GM12875 (cell line): ENCODE data around the gene DAAM1.

Experiments used
- H3K4me3 ChIP-seq: one replicate; pipeline ENCODE4 v1.5.1; 2011; ENCODE audit warnings: low read depth, low read length, control low read depth
- CTCF ChIP-seq: IDR thresholded peaks from 2 replicates; pipeline ENCODE4 v1.5.1; 2011; ENCODE audit warnings: low read depth, mild to moderate bottlenecking, control low read depth, inconsistent platforms, low read length, moderate library complexity, borderline replicate concordance; ENCODE audit not compliant: insufficient read depth

DAAM1 gene

DNA sequence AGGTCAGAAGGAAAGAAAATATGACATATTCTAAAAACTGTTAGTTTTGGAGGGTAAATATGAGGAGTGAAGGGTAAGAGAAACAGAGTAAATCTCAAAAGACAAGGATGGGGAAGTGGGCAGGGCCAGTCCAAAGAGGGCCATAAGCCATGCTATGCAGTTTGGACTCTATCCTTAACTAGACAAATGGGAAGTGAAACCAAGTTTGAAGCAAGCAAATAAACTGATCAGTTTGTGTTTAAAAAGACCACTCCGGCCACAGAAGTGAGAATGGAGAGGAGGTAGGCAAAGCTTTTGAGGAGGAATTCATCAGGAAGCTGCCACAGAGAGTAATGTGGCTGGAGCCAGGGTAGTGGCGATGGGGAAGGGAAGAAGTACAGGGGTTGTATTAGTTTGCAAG is 37.5 kb upstream of the DAAM1 start:
- H3K4me3 ChIP-seq = no peak overlapping the region
- TF ChIP-seq CTCF = no peak

DNA sequence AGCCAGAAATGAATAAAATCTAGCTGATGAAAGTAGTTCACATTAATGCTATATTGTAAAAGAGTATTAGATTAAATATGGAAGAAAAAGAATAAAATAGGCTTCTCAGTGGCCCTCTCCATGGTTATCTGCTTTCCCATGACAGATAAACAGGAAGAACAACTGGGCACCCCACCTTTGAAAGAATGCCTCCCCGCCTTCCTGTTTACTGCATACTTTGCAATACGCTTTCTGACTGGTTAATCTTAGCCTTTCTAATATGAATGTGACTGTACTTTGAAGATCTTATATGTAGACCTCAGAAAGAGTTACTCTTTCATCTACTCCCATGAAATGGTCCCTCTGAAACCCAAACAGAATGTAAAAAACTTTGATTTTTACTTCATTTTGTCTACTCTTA is 34.1 kb upstream of the DAAM1 start:
- TF ChIP-seq CTCF = no peak
- no peak overlapping the region for H3K4me3 ChIP-seq

GRCh38 chr14:59155886-59156285 is 32.6 kb upstream of the DAAM1 start:
- TF ChIP-seq CTCF = no peak
- H3K4me3 ChIP-seq = no peak overlapping the region

DNA sequence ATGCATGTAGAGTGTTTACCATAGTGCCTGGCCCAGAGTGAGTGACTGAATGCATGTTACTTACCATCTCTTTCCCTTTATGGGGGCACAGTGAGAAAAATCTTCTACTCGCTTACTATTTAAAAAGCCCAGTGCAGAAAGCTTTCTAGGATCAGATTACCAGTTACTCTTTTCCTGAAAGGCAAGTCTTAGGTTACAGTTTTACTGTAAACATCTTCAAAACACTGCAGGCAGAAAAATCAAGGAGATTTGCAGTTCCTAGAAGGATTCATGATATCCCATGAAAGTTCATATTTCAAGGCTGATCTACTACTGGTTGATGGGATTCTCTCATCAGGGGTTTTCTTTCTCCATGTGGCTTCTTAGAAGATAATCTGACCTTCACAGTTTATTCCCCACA is 29.3 kb upstream of the DAAM1 start:
- no peak overlapping the region for H3K4me3 ChIP-seq

DNA sequence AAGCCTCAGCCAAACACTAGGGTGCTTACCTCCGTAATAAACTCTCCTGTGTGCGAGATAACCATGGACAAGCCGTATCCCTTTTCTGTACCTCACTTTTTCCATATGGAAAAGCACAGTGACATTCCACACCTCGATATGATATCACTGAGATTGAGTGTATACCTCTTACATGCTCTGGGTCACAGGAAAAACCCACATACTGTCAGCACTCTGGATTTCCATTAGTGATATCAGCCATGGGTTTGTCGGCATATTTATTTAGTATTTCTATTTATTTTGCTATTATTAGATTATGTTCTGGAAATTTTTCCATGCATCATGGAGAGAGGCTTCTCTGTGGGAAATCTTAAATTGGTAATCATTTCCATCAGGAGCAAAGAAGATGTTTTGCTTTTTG is 28.0 kb upstream of the DAAM1 start:
- no peak overlapping the region for H3K4me3 ChIP-seq
- no peak for TF ChIP-seq CTCF

More for the DNA sequence above, 29.3 kb upstream of the DAAM1 start:
- TF ChIP-seq CTCF = no peak

DNA sequence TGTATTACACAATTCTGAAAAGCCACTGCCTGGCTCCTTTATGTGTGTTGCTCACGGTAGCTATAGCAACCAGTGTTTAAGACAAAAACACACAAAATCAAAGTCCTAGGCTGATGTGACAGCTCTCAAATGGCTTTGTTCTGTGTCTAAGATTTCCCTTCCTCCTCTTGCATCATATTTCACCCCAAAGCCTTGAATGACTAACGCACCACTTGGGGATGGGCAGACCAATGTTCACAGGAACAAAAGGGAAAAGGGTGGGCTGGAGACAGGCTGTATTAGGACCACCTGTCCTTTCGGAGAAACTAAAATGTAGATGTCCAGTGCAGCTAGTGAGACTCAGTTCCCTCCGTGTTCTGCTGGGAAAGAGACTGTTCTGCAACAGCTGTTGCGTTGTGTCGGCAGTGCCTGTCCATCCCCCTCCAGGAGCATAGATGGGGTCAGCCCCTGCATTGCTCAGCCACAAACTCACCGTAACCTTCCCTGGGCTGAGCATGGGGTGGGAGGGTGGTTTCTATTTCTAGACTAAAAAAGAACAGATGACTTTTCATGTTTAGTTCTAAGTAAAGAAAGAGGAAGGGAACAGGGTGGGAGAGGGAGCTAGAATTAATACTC is 26.8 kb upstream of the DAAM1 start:
- no peak for TF ChIP-seq CTCF
- no peak overlapping the region for H3K4me3 ChIP-seq

DNA sequence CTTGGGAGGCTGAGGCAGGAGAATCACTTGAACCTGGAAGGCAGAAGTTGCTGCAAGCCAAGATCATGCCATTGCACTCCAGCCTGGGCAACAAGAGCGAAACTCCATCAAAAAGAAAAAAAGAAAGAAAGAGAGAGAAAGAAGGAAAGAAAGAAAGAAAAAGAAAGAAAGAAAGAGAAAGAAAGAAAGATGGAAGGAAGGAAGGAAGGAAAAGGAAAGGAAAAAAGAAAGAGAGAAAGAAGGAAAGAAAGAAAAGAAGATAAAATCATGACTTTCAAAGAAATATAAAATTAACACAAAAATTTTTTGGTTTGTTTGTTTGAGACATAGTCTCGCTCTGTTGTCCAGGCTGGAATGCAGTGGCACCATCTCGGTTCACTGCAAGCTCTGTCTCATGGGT is 22.2 kb upstream of the DAAM1 start:
- no peak overlapping the region for H3K4me3 ChIP-seq
- no peak for TF ChIP-seq CTCF
